ENCODE measurements around the gene TUBB.
A peak's percentile ranks its signal among the peaks of the same experiment; 100 is the strongest.
"Not testable (repeated sequence)": the region's sequence is repeated elsewhere in the genome, so short reads cannot be mapped to it uniquely, and the experiment has no call there.

TUBB gene

DNA sequence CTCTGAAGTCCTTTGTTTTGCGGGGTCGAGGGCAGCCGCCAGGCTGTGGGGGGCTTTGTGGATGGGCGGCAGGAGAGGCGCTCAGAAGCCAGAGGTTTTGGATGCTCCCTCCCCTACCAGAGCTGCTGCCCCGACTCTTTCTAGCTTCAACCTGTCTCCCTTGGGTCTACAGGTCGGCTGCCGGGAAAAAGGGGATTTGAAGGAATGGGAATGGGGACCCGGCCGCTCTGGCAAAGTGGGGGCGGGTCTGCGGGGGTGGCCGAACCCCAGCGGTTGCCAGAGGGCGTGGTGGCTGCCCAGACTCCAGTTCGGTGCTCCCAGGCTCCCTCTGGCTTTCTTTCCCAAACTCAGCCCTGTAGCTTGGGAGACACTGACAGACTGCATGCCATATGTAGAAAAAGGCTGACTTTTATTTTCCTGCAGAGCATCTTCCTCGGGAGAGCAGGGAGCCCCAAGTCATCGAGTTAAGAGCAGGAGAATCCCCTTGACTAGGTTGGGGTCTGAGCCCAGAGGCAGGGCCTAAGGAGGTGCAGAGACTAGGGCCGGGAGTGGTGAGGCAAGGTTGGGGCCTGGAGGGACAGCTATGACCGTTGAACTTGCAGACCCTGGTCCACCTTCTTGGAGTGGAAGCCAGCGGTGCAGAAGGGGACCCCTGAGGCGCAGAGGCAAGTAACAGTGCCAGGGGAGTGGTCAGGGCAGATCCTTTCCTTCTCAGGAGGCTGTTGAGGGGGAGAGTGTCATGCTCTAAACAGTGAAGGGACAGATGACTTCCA, 32.3 kb upstream of the TUBB start:
- no peak for DNase-seq (ENCODE audit: low read depth)

DNA sequence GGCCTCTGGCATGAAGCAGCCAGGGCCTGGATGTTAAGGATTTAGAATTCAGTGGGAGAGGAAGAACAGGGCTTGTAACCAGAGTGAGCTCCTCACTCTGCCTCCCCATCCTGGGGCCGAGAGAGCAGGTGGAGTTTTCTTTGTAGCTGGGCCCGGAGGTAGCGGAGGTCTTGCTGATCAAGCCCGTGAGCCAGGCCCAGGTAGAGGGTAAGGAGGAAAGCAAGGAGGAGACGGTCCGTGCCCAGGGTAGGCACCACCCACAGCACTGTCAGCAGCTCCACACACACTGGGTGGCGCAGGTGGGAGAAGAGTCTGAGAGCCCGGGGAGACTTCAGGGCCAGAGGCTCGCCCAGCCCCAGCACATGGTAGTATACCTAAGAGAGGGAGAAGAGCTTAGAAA, 31.6 kb upstream of the TUBB start:
- no peak for DNase-seq (ENCODE audit: low read depth)

DNA sequence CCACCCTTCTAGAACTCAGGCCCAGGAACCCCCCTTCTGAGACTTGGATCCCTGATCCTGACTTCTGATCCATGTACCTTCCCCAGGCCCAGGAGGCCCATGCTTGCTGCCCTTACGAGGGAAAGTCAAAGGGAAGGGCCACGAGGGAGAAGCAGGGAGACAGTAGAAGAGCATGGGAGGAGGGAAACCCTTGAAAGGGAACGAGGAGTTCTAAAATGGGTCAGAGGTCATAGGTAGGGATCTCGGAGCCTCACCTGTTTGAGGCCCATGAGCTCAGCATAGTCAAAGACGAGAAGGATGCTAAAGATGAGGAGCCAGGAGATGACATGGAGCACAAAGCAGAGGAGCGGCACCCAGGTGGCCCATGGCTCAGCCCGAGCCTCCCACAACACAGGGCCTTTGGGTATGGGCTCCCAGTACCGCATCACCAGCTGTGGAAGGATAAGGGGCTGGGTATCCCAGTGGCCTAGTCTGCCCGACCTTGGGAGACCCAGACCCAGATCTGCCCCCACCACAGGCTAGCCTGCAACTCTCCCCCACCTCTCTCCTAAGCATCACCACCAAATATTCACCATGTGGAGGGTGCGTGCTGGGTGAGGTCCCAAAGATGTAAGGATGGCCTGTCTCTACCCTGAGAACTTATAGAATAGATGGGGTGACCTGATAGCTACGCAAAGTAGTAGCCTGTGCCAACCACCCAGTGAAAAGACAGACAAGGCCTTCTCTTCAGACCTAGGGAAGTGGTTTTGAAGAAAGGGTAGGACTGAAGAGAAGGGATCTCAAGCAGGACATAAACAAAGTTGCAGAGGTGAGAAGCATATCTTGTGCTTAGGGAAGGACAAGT, 30.9 kb upstream of the TUBB start:
- no peak for DNase-seq (ENCODE audit: low read depth)

DNA sequence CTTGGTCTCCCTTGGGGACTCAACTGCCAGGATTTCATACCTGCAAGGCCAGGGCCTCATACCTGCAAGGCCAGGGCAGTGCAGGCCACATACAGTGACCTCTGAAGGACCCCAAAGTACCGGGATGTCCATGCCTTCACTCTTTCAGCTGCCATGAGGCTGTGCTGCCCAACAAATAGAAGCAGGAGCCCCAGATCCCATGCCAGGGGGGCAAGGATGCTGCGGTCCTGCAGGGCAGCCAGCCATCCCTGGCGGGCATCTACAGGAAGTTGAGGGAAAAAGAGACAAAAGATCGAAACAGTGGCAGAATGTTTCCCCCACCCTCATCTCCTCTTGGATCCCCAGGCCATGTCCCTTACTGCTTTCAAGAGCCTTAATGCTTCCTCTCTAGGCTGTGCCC, 30.2 kb upstream of the TUBB start:
- DNase-seq (ENCODE audit: low read depth) = no peak

DNA sequence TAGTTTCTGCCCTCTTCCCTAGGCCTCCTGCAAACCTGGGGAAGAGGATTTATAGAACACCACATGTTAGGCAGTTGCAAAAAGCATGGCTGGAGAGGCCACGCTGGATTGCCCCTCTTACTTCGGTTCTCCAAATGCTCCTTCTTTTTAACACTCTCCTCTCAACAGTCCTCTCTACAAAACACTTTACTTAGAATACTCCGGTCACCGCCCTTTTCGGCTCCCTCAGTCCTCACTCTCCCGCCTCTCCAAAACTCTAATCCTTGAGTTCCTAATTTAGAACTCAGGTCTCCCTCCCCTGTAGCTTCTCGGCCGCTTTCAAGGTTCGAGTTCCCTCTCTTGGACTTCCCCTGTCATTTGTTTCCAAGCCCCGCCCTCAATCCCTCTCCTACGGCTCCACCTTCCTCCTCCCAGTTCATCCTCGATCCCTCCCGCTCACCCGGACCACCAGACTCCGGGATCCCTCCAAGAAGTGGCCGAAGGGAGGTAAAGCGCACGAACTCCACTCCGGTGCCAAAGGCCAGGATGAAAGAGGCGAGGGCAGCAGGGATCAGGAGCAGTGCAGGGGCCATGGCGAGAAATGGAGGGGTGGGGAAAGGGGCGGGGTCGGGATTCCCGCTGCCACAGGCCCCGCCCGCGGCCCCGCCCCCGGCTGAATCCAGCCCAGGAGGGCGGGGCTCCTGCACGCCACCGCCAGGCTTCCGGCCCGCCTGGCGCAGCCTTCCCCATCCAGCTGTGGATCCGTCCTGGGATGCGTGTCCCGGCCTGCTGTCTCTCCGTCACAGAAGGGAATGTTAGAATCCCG, 29.5 kb upstream of the TUBB start, which contains the start of gene NRM:
Gene NRM, minus strand, starts transcription at position 582 of the 805 bp plus-strand sequence. Its CDS starts 10 bp downstream, at position 572.
- peak; percentile 49 for DNase-seq (ENCODE audit: low read depth)

DNA sequence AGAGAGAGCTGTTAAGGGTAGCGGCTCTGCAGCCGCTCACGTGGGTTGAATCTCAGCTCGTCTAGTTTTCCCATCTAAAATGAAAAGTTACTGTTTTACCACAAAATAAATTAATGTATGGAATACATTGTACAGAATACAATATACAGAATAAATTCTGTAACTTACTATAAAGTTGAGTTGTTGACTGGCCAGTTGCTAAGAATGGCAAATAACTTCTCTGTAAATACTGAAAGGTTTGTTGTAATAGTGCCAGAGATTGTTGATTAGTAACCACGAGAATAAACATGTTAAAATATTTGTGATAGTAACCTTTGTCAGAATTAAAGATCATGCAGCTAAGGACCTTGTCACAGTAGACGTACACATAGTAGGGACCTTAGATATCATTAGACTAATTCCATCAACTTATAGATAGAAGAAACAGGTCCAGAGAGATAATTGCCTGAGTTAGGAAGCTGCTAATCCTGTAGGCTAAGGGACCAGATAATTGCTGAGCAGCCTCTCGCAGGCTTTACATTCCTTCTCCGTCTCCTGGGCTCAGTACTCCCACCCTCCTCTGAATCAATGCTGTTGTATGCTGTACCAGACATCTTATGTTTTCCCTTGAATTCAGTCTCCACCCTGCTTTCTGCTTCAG, 28.8 kb upstream of the TUBB start:
- no peak for DNase-seq (ENCODE audit: low read depth)

DNA sequence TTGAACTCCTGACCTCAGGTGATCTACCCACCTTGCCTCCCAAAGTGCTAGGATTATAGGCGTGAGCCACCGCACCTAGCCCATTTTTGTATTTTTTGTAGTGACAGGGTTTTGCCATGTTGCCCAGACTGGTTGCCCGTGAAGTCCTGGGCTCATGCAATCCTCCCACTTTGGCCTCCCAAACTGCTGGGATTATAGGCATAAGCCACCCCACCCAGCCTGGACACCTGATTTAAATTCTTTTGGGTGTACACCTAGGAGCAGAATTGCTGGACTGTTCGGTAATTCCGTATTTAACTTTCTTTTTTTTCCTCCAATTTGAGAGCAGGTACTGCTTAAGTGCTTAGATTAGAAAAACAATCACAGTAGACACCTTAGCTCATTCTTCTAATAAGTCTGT, 23.7 kb upstream of the TUBB start:
- DNase-seq (ENCODE audit: low read depth) = no peak

DNA sequence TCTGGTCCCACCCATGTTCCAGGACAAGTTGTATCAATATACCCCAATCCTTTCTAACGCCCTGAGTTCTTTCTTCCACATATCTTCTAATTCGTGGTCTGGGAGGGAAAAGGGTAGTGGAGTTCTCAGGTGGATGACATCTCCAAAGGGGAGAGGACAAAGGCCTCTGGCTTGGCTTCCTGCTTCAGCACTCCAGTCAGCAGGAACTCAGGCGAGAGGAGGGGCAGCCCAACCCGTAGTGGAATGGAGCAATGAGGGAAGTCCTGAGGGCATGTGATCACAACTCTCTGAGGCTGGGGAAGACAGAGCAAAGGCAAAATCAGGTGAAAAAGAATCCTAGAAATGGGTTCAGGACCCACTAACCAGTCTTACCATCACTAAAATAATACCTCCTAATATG, 19.8 kb upstream of the TUBB start:
- DNase-seq (ENCODE audit: low read depth) = no peak

DNA sequence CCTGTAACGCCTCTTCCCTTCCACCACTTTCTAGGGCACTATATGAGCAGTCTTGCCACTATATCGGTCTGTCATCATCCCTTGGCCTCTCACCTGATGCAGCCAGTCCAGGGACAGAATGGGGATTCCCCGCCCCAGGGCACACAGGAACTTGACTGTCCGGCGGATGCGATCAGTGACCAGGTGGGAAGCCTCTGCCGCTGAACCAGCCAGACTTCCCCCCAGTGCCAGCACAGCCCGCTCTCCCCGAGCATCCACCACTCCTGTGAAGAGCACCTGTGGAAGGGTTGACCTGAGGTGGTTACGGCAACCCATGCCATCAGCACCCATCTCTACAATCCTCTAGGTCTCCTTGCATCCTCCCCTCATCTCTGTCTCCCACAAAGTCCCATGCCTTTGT, 17.1 kb upstream of the TUBB start:
- no peak for DNase-seq (ENCODE audit: low read depth)

DNA sequence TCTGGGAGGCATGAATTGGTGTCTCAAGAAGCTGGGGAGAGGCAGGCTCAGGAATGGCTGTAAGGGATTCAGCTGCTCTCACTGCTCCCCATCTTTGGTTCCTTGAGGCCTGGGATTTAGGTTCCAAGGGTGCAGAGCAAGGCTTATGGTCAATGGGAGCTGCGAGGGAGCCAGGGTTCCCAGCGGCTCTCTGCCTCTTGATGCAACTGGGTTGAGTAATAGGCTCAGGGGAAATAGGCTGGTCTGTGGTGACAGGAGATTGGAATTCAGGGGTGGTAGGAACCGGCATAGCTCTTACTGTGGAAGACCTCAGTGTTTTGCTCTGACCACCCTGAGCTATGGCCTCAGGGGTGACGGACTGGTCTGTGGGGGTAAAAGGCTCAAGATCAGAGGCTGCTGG, 16.3 kb upstream of the TUBB start:
- no peak for DNase-seq (ENCODE audit: low read depth)

DNA sequence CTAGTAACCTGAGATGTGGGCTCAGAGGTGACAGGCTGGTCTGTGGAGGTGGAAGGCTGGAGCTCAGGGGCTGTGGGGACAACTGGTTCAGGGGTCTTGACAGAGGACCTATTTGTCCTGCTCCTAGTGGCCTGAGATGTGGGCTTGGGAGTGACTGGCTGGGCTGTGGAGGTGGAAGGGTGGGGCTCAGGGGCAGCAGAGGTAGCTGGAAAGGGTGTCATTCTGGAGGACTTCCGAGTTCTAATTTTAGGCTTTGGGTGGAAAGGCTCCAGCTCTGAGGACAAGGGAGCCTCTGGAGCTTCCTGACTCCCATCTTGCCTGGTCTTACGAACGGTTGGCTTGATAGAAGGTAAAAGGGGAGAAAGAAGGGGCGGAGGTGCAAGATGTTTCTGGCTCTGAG, 14.5 kb upstream of the TUBB start:
- no peak for DNase-seq (ENCODE audit: low read depth)

DNA sequence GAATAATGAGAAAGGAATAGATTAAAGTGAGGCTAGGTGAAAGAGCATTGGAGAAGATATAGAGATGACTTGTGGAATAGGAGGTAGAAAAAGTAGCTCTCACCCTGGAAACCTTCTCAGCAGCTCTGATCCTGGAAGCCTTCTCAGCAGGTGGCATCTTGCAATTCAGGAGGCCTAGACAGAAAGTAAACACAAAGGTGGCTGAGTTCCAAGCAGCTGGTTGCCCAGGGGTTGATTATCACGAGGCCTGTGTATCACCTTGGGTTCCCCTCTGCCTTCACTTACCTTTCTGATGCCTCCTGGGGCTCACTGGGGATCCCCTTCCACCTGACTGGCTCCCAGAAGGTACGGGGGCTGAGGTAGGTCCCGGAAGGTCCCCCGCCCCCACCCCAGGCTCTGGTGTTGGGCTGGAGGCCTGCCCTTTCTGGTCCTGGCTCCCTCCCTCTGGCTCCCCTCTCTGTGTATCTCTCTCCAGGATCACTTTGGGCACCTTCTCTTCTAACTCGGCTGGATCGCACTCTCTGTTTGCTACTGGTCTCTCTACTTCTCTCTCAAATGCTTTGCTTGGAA, 12.8 kb upstream of the TUBB start:
- no peak for DNase-seq (ENCODE audit: low read depth)

DNA sequence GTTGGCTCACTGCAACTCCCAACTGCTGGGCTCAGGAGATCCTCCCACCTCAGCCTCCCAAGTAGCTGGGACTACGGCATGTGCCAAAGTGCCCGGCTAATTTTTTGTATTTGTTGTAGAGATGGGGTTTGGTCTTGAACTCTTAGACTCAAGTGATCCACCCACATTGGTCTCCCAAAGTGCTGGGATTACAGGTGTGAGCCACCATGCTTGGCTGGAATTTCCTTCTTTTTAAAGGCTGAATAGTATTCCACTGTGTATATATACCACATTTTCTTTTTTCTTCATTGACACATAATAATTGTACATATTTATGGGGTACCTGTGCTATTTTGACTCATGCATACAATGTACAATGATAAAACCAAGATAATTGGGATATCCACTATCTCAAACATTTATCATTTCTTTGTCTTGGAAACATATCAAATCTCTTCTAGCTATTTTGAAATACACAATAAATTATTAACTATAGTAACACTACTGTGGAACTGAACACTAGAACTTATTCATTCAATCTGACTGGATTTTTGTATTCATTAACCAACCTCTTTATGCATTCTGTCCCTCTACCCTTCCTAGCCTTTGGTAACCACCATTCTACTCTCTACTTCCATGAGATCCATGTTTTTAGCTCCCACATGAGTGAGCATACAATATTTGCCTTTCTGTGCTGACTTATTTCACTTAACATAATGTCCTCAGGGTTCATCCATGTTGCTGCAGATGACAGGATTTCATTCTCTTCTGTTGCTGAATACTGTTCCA, 10.9 kb upstream of the TUBB start:
- no peak for DNase-seq (ENCODE audit: low read depth)

DNA sequence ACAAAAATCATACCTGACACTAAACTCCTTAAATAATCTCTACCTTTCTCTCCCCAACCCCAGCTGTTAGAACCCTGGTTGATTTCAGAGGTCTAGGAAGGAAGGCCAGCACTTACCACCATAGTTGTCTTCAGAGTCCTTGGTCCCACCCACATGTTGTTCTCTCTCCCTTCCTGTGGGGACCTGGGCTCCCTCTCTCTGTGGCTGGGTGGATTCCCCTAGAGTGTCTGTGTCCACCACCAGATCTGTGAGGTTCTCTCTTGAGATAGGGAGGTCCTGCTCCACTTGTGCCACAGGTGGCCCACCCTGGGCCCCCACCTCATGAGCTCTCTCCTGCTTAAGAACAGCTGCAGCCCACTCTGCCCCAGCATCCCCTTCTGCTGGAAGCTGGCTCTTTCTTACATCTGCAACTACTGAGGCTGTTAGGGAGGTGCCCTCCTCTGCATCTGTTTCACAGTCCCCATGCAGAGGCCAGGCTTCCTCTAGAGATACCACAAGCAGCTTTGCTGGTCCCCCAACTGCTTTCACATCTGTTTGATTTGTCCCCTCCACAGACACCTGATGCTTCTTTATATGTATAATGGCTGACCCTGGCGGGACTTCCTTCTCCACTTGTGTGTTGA, 8.3 kb upstream of the TUBB start:
- DNase-seq (ENCODE audit: low read depth) = no peak

DNA sequence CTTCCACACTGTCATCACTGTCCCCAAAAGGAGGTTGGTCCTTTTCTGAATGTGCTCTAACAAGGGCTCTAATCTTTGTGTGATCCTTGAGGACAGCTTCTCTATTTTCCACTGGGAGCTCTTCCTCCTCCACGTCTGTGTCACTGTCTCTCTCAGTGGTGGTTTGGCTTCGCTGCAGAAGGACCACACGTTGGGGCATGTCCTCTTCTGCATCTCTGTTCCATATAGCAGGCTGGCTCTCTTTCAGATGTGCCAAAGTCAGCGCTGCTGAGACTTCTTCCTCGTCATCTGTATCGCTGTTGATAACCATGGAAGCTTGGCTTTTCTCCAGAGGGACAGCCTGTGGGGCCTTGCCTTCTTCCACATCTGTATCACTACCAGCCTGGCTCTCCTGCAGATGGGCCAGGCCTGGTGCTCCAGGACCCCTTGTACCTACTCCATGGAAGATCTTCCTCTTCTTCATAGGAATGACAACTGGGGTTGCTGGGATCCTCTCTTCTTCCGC, 7.7 kb upstream of the TUBB start:
- DNase-seq (ENCODE audit: low read depth) = no peak

DNA sequence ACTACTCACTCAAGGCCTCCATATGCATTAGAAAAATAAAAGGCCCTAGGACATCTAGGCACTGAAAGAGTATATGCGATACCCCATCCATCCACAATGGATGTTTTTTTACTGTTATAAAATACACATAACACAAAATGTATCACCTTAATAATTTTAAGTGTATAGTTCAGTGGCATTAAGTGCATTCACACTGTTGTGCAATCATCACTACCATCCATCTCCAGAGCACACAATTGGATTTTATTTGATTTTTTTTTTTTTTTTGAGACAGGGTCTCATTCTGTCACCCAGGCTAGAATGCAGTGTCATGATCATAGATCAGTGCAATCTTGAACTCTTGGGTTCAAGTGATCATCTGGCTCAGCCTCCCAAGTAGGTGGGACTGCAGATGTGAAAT, 5.9 kb upstream of the TUBB start:
- DNase-seq (ENCODE audit: low read depth) = no peak

DNA sequence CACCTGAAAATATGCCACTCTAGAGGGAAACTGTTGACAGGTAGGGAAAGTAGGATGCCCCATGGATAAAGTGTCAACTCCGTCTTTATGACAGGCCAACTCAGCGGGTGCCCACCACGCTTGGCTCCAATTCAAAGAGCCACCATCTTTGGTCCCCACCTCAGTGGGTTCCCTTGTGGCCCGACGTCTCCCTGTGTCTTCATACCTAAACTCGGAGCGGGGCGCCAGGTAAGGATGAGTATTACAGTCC, 3.3 kb upstream of the TUBB start:
- DNase-seq (ENCODE audit: low read depth) = no peak

DNA sequence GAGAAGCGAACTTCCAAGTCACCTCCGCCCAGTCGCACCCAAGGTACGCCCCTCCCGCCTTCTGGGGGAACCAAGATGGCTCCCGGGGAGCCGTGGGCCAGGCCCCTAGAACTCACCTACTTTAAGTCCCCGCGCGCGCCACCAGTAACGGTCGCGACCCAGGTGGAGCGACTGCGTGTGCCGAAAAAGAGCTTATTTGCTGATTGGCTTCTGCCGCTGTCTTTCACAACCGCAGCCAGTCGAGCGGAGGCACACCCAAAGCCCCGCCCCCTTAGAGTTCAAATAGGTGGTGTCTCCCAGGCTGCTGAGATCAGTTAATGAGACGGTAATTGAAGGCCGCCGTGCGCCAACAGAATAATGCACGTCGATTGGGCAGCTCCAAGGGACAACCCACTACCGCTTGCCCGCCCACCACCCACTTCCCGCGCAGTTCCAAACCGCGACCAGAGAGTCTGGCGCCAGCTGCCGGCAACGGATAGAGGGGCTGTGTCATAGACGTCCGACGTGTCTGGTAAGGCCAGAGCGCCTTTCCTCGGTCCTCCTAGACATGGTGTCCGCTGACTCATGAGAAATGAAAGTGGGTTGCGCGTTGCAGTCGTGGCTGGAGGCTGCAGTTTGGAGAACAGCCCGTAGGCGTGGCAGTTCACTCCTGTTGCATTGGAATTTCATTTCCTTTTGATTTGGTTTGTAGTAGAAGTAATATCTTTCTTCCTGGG, 2.9 kb upstream of the TUBB start, which contains the start of gene MDC1:
Gene MDC1, minus strand, starts transcription at position 153 of the 716 bp plus-strand sequence. CDS start 2,106 bp downstream, outside the sequence.
- peak; percentile 99 for DNase-seq (ENCODE audit: low read depth)

DNA sequence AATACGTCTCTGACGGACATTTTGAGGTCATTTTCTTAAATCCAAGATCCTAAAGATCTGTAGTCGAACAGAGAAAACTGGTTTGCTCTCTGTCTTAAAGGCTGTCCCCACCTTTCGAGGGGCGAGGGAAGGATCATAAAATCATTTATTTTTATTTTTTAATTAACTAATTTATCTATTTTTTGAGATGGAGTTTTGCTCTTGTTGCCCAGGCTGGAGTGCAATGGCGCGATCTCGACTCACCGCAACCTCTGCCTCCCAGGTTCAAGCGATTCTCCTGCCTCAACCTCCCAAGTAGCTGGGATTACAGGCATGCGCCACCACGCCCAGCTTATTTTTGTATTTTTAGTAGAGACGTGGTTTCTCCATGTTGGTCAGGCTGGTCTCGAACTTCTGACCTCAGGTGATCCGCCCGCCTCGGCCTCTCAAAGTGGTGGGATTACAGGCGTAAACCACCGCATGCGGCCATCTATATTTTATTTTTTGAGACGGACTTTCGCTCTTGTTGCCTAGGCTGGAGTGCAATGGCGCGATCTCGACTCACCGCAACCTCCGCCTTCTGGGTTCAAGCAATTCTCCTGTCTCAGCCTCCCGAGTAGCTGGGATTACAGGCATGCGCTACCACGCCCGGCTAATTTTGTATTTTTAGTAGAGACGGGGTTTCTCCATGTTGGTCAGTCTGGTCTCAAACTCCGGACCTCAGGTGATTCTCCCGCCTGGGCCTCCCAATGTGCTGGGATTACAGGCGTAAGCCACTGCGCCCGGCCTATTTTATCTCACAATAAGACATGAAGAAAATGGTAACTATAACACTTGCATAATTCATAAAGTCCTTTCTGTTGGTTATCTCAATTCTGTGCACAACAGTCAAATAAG, 2.1 kb upstream of the TUBB start:
- DNase-seq (ENCODE audit: low read depth) = not testable (repeated sequence)
